HG02970 (cell line): ENCODE results near the gene IGF2BP2.
"Not testable (repeated sequence)": the region's sequence is repeated elsewhere in the genome, so short reads cannot be mapped to it uniquely, and the experiment has no call there.

ENCODE experiments used
- ATAC-seq: cut with Tn5 transposase; IDR thresholded peaks from one replicate; pipeline ENCODE4 v1.9.1; 2021; ENCODE audit warnings: mild to moderate bottlenecking, moderate library complexity, moderate number of reproducible peaks; ENCODE audit not compliant: unreplicated experiment, low FRiP score

The IGF2BP2 gene

GRCh38 chr3:185717121-185717520 lies 107.7 kb downstream of the IGF2BP2 start:
- no peak for ATAC-seq

- ATAC-seq: no peak
These were observed 108.3 kb downstream of the IGF2BP2 start for GRCh38 chr3:185716436-185717108.

- ATAC-seq: no peak
These were observed 109.8 kb downstream of the IGF2BP2 start for GRCh38 chr3:185715091-185715490.

- no peak for ATAC-seq
These were observed 110.8 kb downstream of the IGF2BP2 start for GRCh38 chr3:185714085-185714484.

- ATAC-seq: no peak
These were observed 111.8 kb downstream of the IGF2BP2 start for GRCh38 chr3:185713015-185713414.

GRCh38 chr3:185712337-185712736 lies 112.5 kb downstream of the IGF2BP2 start:
- no peak for ATAC-seq

- no peak for ATAC-seq
These were observed 113.5 kb downstream of the IGF2BP2 start for GRCh38 chr3:185711255-185711870.

- no peak for ATAC-seq
These were observed 115.4 kb downstream of the IGF2BP2 start for GRCh38 chr3:185709251-185709955.

GRCh38 chr3:185708392-185708791 lies 116.5 kb downstream of the IGF2BP2 start:
- no peak for ATAC-seq

GRCh38 chr3:185705498-185705897 lies 119.3 kb downstream of the IGF2BP2 start:
- ATAC-seq: no peak

GRCh38 chr3:185702262-185703225 lies 122.3 kb downstream of the IGF2BP2 start:
- no peak for ATAC-seq

- ATAC-seq: no peak
These were observed 123.1 kb downstream of the IGF2BP2 start for GRCh38 chr3:185701611-185702261.

GRCh38 chr3:185699927-185700326 lies 124.9 kb downstream of the IGF2BP2 start:
- no peak for ATAC-seq

- not testable (repeated sequence) for ATAC-seq
These were observed 127.6 kb downstream of the IGF2BP2 start for GRCh38 chr3:185697228-185697627.

GRCh38 chr3:185696039-185696438 lies 128.8 kb downstream of the IGF2BP2 start:
- ATAC-seq: no peak

- no peak for ATAC-seq
These were observed 130.7 kb downstream of the IGF2BP2 start for GRCh38 chr3:185693985-185694653.

GRCh38 chr3:185691622-185692021 lies 133.2 kb downstream of the IGF2BP2 start:
- no peak for ATAC-seq

GRCh38 chr3:185687271-185687878 lies 137.5 kb downstream of the IGF2BP2 start:
- no peak for ATAC-seq
